HEK293 (cell line): ENCODE measurements around the gene MSANTD4.
"Not testable (repeated sequence)": the region's sequence is repeated elsewhere in the genome, so short reads cannot be mapped to it uniquely, and the experiment has no call there.

Experiments
- CTCF ChIA-PET: fragments of 350-600 bp; formaldehyde crosslinking; extraction: SDS; loops from one replicate; lab custom pipeline; 2021; ENCODE audit warnings: antibody characterized with exemption; lab: Yijun Ruan, JAX
- POLR2A ChIA-PET: fragments of 300-600 bp; formaldehyde crosslinking; extraction: SDS; loops from one replicate; lab custom pipeline; 2020; ENCODE audit warnings: antibody characterized with exemption, inconsistent platforms; lab: Yijun Ruan, JAX
- H3K27ac ChIP-seq: fragments of 200-500 bp; sonication (Bioruptor generic); 2 replicates; pipeline ENCODE4 v1.5.1; 2014; ENCODE audit warnings: low read depth, low read length, control low read depth, inconsistent platforms; ENCODE audit errors: extremely low read depth
- H3K36me3 ChIP-seq, 2 experiments: fragments of 200-500 bp in 1 of 2; sonication (Bioruptor generic) in 1 of 2; 1 replicate in 1 of 2; 2 replicates in 1 of 2; pipeline ENCODE4 v1.5.1; 2014 to 2017; ENCODE audit warnings: inconsistent platforms in 2 of 2, low read length in 2 of 2; ENCODE audit not compliant: control insufficient read depth in 2 of 2, insufficient read depth in 1 of 2
- H3K4me1 ChIP-seq: fragments of 200-500 bp; sonication (Bioruptor generic); 2 replicates; pipeline ENCODE4 v1.5.1; 2014; ENCODE audit warnings: mild to moderate bottlenecking, low read length, inconsistent platforms; ENCODE audit not compliant: control insufficient read depth, insufficient read depth
- H3K4me3 ChIP-seq: 2 replicates; pipeline ENCODE4 v1.5.1; 2011; ENCODE audit warnings: low read depth, mild to moderate bottlenecking, control low read depth, low read length, moderate library complexity
- H3K9me3 ChIP-seq: fragments of 200-500 bp; sonication (Bioruptor generic); 2 replicates; pipeline ENCODE4 v1.5.1; 2014; ENCODE audit warnings: low read depth, low read length, inconsistent platforms; ENCODE audit not compliant: control insufficient read depth, insufficient read depth
- ATF2 ChIP-seq: fragments of 450-650 bp; formaldehyde crosslinking; IDR thresholded peaks from 2 replicates; pipeline ENCODE4 v1.5.1; 2016; ENCODE audit warnings: missing biosample characterization, missing genetic modification characterization, low read depth
- ELK4 ChIP-seq: IDR thresholded peaks from 2 replicates; pipeline ENCODE4 v1.6.1; 2011; ENCODE audit warnings: mild to moderate bottlenecking, low read depth, low read length, borderline replicate concordance
- PRDM6 ChIP-seq: fragments of 450-650 bp; formaldehyde crosslinking; IDR thresholded peaks from 2 replicates; pipeline ENCODE4 v1.5.1; 2017; ENCODE audit warnings: missing biosample characterization, missing genetic modification characterization
- REPIN1 ChIP-seq: fragments of 450-650 bp; formaldehyde crosslinking; IDR thresholded peaks from 2 replicates; pipeline ENCODE4 v1.5.1; 2017; ENCODE audit warnings: missing biosample characterization, missing genetic modification characterization, low read depth
- SETDB1 ChIP-seq: IDR thresholded peaks from one replicate; pipeline ENCODE4 v1.6.1; 2017; ENCODE audit warnings: mild to moderate bottlenecking, low read length, moderate library complexity, mixed read lengths; ENCODE audit not compliant: insufficient read length
- SP7 ChIP-seq: fragments of 450-650 bp; formaldehyde crosslinking; IDR thresholded peaks from 2 replicates; pipeline ENCODE4 v1.5.1; 2016; ENCODE audit warnings: missing biosample characterization, missing genetic modification characterization
- ZBTB17 ChIP-seq: fragments of 450-650 bp; formaldehyde crosslinking; IDR thresholded peaks from 2 replicates; pipeline ENCODE4 v1.5.1; 2016; ENCODE audit warnings: missing biosample characterization, missing genetic modification characterization
- ZBTB21 ChIP-seq: fragments of 450-650 bp; formaldehyde crosslinking; IDR thresholded peaks from 2 replicates; pipeline ENCODE4 v1.5.1; 2017; ENCODE audit warnings: missing biosample characterization, missing genetic modification characterization
- ZNF10 ChIP-seq: fragments of 450-650 bp; formaldehyde crosslinking; IDR thresholded peaks from 2 replicates; pipeline ENCODE4 v1.5.1; 2017; ENCODE audit warnings: missing biosample characterization, missing genetic modification characterization
- ZNF148 ChIP-seq: fragments of 450-650 bp; formaldehyde crosslinking; IDR thresholded peaks from 2 replicates; pipeline ENCODE4 v1.5.0; 2017; ENCODE audit warnings: missing biosample characterization, missing genetic modification characterization, borderline replicate concordance
- ZNF274 ChIP-seq, 2 experiments: fragments of 200-500 bp in 1 of 2; fragments of 450-650 bp in 1 of 2; sonication (Bioruptor generic) in 1 of 2; formaldehyde crosslinking in 1 of 2; IDR thresholded peaks; 2 replicates each; pipeline versions ENCODE4 v1.5.1 to v1.6.1; 2014 to 2016; ENCODE audit warnings: borderline replicate concordance in 1 of 2, inconsistent platforms in 1 of 2, low read length in 1 of 2, missing biosample characterization in 1 of 2, missing genetic modification characterization in 1 of 2
- ZNF426 ChIP-seq: fragments of 450-650 bp; formaldehyde crosslinking; IDR thresholded peaks from 2 replicates; pipeline ENCODE4 v1.5.1; 2017; ENCODE audit warnings: missing biosample characterization, missing genetic modification characterization, mild to moderate bottlenecking, inconsistent platforms, moderate library complexity
- ZNF473 ChIP-seq: fragments of 450-650 bp; formaldehyde crosslinking; IDR thresholded peaks from 2 replicates; pipeline ENCODE4 v1.5.1; 2017; ENCODE audit warnings: missing biosample characterization, missing genetic modification characterization
- ZNF560 ChIP-seq: fragments of 450-650 bp; formaldehyde crosslinking; IDR thresholded peaks from 2 replicates; pipeline ENCODE4 v1.5.1; 2017; ENCODE audit warnings: missing biosample characterization, missing genetic modification characterization, borderline replicate concordance
- ZNF670 ChIP-seq: fragments of 450-650 bp; formaldehyde crosslinking; IDR thresholded peaks from 2 replicates; pipeline ENCODE4 v1.5.1; 2016; ENCODE audit warnings: missing biosample characterization, missing genetic modification characterization, low read depth
- ZNF785 ChIP-seq: fragments of 450-650 bp; formaldehyde crosslinking; IDR thresholded peaks from 2 replicates; pipeline ENCODE4 v1.5.1; 2016; ENCODE audit warnings: missing biosample characterization, missing genetic modification characterization
- ZNF837 ChIP-seq: fragments of 450-650 bp; formaldehyde crosslinking; IDR thresholded peaks from 2 replicates; pipeline ENCODE4 v1.5.1; 2016; ENCODE audit warnings: missing biosample characterization, missing genetic modification characterization
- ZSCAN30 ChIP-seq: fragments of 450-650 bp; IDR thresholded peaks from 2 replicates; pipeline ENCODE4 v1.5.1; 2018; ENCODE audit warnings: missing biosample characterization, mild to moderate bottlenecking, missing genetic modification characterization, moderate library complexity
- ZSCAN4 ChIP-seq: fragments of 450-650 bp; formaldehyde crosslinking; IDR thresholded peaks from 2 replicates; pipeline ENCODE4 v1.5.1; 2017; ENCODE audit warnings: missing biosample characterization, missing genetic modification characterization

The MSANTD4 gene

GRCh38 chr11:106011481-106011880 lies 10.6 kb downstream of the MSANTD4 start (continued):
- TF ChIP-seq ELK4 (no peak), ZNF10 (no peak), ZNF274 (IDR thresholded peaks at IDR 0.05; ENCODE audit: low read length) (no peak), ZNF274 (tag by site-specific recombination; IDR thresholded peaks at IDR 0.05; ENCODE audit: borderline replicate concordance) (no peak)

GRCh38 chr11:106003094-106003493 lies 18.9 kb downstream of the MSANTD4 start:
- H3K27ac ChIP-seq, POLR2A ChIA-PET, H3K4me1 ChIP-seq, H3K4me3 ChIP-seq, H3K9me3 ChIP-seq, CTCF ChIA-PET: not testable (repeated sequence)
- H3K36me3 ChIP-seq: peaks cover 0 to 40% of the 10 kb centered on the region in 2 experiments; a peak in 1 of 3 replicates
- TF ChIP-seq SETDB1: peak; percentile 70

GRCh38 chr11:106001304-106002012 lies 20.6 kb downstream of the MSANTD4 start:
- POLR2A ChIA-PET: no interaction called here
- CTCF ChIA-PET: no interaction called here
- H3K36me3 ChIP-seq: peaks cover 0 to 30% of the 10 kb centered on the region in 2 experiments; a peak in 1 of 3 replicates
- no peak for TF ChIP-seq ATF2 (tag by site-specific recombination)
- TF ChIP-seq ZNF785 (tag by site-specific recombination): no peak
- TF ChIP-seq ZSCAN30 (tag by site-specific recombination): no peak
- TF ChIP-seq ZNF148 (tag by site-specific recombination): no peak
- TF ChIP-seq ZNF560 (tag by site-specific recombination): no peak
- TF ChIP-seq ZBTB17 (tag by site-specific recombination): no peak
- no peak for TF ChIP-seq ZNF473 (tag by site-specific recombination)
- TF ChIP-seq ZBTB21 (tag by site-specific recombination): no peak
- no peak for TF ChIP-seq ZNF670
- TF ChIP-seq ZNF837: no peak
- TF ChIP-seq ZNF426 (tag by site-specific recombination): no peak
- no peak for TF ChIP-seq PRDM6 (tag by site-specific recombination)
- TF ChIP-seq ZSCAN4 (tag by site-specific recombination): no peak
- no peak for TF ChIP-seq REPIN1
- TF ChIP-seq SP7 (tag by site-specific recombination): no peak
- TF ChIP-seq, all 188 proteins: peak for 0
- Histone ChIP-seq H3K9me3 (no peaks in the 10 kb centered on the region), H3K4me1 (no peaks in the 10 kb centered on the region), H3K27ac (no peak overlapping the region), H3K4me3 (no peak overlapping the region)
